IMR-90 (cell line): ENCODE measurements around the gene MADCAM1. TPM values are rescaled to one million over a fixed set of nuclear protein-coding genes. Genes with fewer than 3 reads are reported as not detected.

ENCODE experiments used
- ATAC-seq: fragments of 200-7000 bp; cut with Tn5 transposase; 2 replicates; pipeline ENCODE4 v1.9.1; 2020; ENCODE audit warnings: low read depth, mild to moderate bottlenecking, moderate library complexity
- BruUV-seq: library from RNA; stranded (reverse); fragments of 400-500 nt; replicated peaks from 2 replicates; lab custom pipeline; 2021; lab: Mats Ljungman, UMichigan
- CTCF ChIA-PET: fragments of 300-600 bp; formaldehyde crosslinking; extraction: SDS; loops from one replicate; lab custom pipeline; 2021; ENCODE audit warnings: antibody characterized with exemption; lab: Yijun Ruan, JAX
- POLR2A ChIA-PET: fragments of 300-600 bp; sonication (Branson Sonifier 250); formaldehyde crosslinking; loops from one replicate; lab custom pipeline; 2022; ENCODE audit warnings: antibody characterized with exemption; ENCODE audit not compliant: unreplicated experiment; lab: Charles Lee
- DNase-seq: peaks from one replicate; pipeline ENCODE4 v3.0.0; 2013
- H2AFZ ChIP-seq: replicated peaks from 2 replicates; pipeline ENCODE3; 2013; ENCODE audit warnings: low read length, mild to moderate bottlenecking; ENCODE audit not compliant: poor library complexity
- H2AK5ac ChIP-seq: 2 replicates; pipeline ENCODE4 v1.6.1; 2013; ENCODE audit warnings: low read depth, low read length, inconsistent platforms
- H2AK9ac ChIP-seq: replicated peaks from 2 replicates; pipeline ENCODE3; 2013; ENCODE audit warnings: mild to moderate bottlenecking, low read depth, low read length, moderate library complexity; ENCODE audit not compliant: poor library complexity
- H2BK120ac ChIP-seq: 2 replicates; pipeline ENCODE4 v1.6.1; 2013; ENCODE audit warnings: low read depth, low read length, inconsistent platforms
- H2BK15ac ChIP-seq: 3 replicates; pipeline ENCODE4 v1.6.1; 2013; ENCODE audit warnings: low read depth, low read length, inconsistent platforms
- H2BK20ac ChIP-seq: 2 replicates; pipeline ENCODE4 v1.6.1; 2013; ENCODE audit warnings: low read depth, mild to moderate bottlenecking, inconsistent platforms, low read length, moderate library complexity
- H2BK5ac ChIP-seq: 2 replicates; pipeline ENCODE4 v1.6.1; 2013; ENCODE audit warnings: mild to moderate bottlenecking, low read depth, low read length, inconsistent platforms; ENCODE audit not compliant: poor library complexity, severe bottlenecking
- H3K14ac ChIP-seq: replicated peaks from 2 replicates; pipeline ENCODE4 v1.6.1; 2013; ENCODE audit warnings: low read depth, low read length, inconsistent platforms
- H3K18ac ChIP-seq: 2 replicates; pipeline ENCODE4 v1.6.1; 2013; ENCODE audit warnings: low read depth, low read length, control low read depth
- H3K23ac ChIP-seq: 2 replicates; pipeline ENCODE4 v1.6.1; 2013; ENCODE audit warnings: low read depth, low read length, inconsistent platforms
- H3K27ac ChIP-seq: 2 replicates; pipeline ENCODE4 v1.5.1; 2013; ENCODE audit warnings: mild to moderate bottlenecking, control low read depth, low read length; ENCODE audit not compliant: insufficient read depth
- H3K27me3 ChIP-seq: 2 replicates; pipeline ENCODE4 v1.6.1; 2013; ENCODE audit warnings: low read length; ENCODE audit not compliant: control insufficient read depth, insufficient read depth
- H3K36me3 ChIP-seq: 2 replicates; pipeline ENCODE4 v1.6.1; 2013; ENCODE audit warnings: low read length, mixed read lengths; ENCODE audit not compliant: control insufficient read depth, insufficient read depth
- H3K4ac ChIP-seq: 2 replicates; pipeline ENCODE4 v1.6.1; 2013; ENCODE audit warnings: low read depth, low read length, inconsistent platforms
- H3K4me1 ChIP-seq: 2 replicates; pipeline ENCODE4 v1.6.1; 2013; ENCODE audit warnings: low read length, mixed read lengths; ENCODE audit not compliant: control insufficient read depth, insufficient read depth
- H3K4me2 ChIP-seq: 2 replicates; pipeline ENCODE4 v1.6.1; 2013; ENCODE audit warnings: low read depth, mild to moderate bottlenecking, control low read depth, low read length, moderate library complexity
- H3K4me3 ChIP-seq: 2 replicates; pipeline ENCODE4 v1.5.1; 2013; ENCODE audit warnings: low read depth, mild to moderate bottlenecking, control low read depth, low read length, moderate library complexity; ENCODE audit not compliant: insufficient read depth
- H3K56ac ChIP-seq: 2 replicates; pipeline ENCODE4 v1.6.1; 2013; ENCODE audit warnings: low read length, inconsistent platforms; ENCODE audit not compliant: insufficient read depth; ENCODE audit errors: extremely low read depth
- H3K79me1 ChIP-seq, 2 experiments: 2 replicates each; pipeline ENCODE4 v1.6.1; 2013; ENCODE audit warnings: low read length in 2 of 2, inconsistent platforms in 1 of 2, low read depth in 1 of 2
- H3K9ac ChIP-seq: 2 replicates; pipeline ENCODE4 v1.6.1; 2013; ENCODE audit warnings: low read depth, low read length, control low read depth
- H3K9me1 ChIP-seq: 2 replicates; pipeline ENCODE4 v1.6.1; 2013; ENCODE audit warnings: low read length, inconsistent platforms; ENCODE audit not compliant: insufficient read depth
- H3K9me3 ChIP-seq: 2 replicates; pipeline ENCODE4 v1.6.1; 2013; ENCODE audit warnings: low read length; ENCODE audit not compliant: control insufficient read depth, insufficient read depth
- H4K20me1 ChIP-seq: 2 replicates; pipeline ENCODE4 v1.6.1; 2013; ENCODE audit warnings: low read length, inconsistent platforms; ENCODE audit not compliant: insufficient read depth
- H4K5ac ChIP-seq: 2 replicates; pipeline ENCODE4 v1.6.1; 2013; ENCODE audit warnings: mild to moderate bottlenecking, low read depth, low read length, control low read depth
- H4K8ac ChIP-seq, 2 experiments: 2 replicates each; pipeline ENCODE4 v1.6.1; 2013; ENCODE audit warnings: low read depth in 2 of 2, low read length in 2 of 2, control low read depth in 1 of 2, inconsistent platforms in 1 of 2
- H4K91ac ChIP-seq: 2 replicates; pipeline ENCODE4 v1.6.1; 2013; ENCODE audit warnings: low read depth, low read length, inconsistent platforms; ENCODE audit not compliant: insufficient read depth
- CHD1 ChIP-seq: IDR thresholded peaks from 2 replicates; pipeline ENCODE4 v1.6.1; 2012; ENCODE audit warnings: low read depth, low read length, improper control_type of control experiment
- MAZ ChIP-seq: IDR thresholded peaks from 2 replicates; pipeline ENCODE4 v1.6.1; 2012; ENCODE audit warnings: low read depth, mild to moderate bottlenecking, low read length, improper control_type of control experiment, moderate library complexity, borderline replicate concordance
- MXI1 ChIP-seq: IDR thresholded peaks from 2 replicates; pipeline ENCODE4 v1.6.1; 2012; ENCODE audit warnings: low read depth, mild to moderate bottlenecking, low read length, moderate library complexity, borderline replicate concordance
- NFE2L2 ChIP-seq: fragments of 150-350 bp; IDR thresholded peaks from 2 replicates; pipeline ENCODE4 v1.6.1; 2016; ENCODE audit warnings: low read depth, mild to moderate bottlenecking, low read length
- SMC3 ChIP-seq: fragments of 150-350 bp; IDR thresholded peaks from 2 replicates; pipeline ENCODE4 v1.6.1; 2016; ENCODE audit warnings: low read depth, mild to moderate bottlenecking, antibody characterized with exemption, low read length, moderate library complexity
- WGBS, 2 experiments: methylation state at CpG; one replicate each; pipeline versions ENCODE4 v1.1.5 to v1.1.7; 2013; ENCODE audit warnings: missing lambda C conversion rate in 2 of 2; ENCODE audit not compliant: insufficient read length in 1 of 2; ENCODE audit errors: extremely low coverage in 2 of 2; 5-methylcytosine and 5-hydroxymethylcytosine counted together
- dilution Hi-C: fragments of 300-500 bp; cut with HindIII; formaldehyde crosslinking; loops from one replicate; pipeline ENCODE4 v1.14.3; 2018; ENCODE audit warnings: low sequenced_read_pairs; ENCODE audit not compliant: unreplicated experiment
- in situ Hi-C: fragments of 300-500 bp; cut with MboI; formaldehyde crosslinking; loops from 3 replicates; pipeline ENCODE4 v1.14.3; 2019; ENCODE audit warnings: low sequenced_read_pairs, inconsistent platforms, mixed read lengths
- intact Hi-C: fragments of 100-400 bp; cut with micrococcal nuclease; formaldehyde crosslinking; loops from 2 replicates; pipeline ENCODE4 v1.10.0; 2022
- polyA plus RNA-seq, 3 experiments: library from polyadenylated mRNA; depleted of rRNA; stranded (reverse); fragments of >200 nt; gene quantifications; 2 replicates each; pipeline ENCODE4 v1.2.3, GENCODE V29; 2012; ENCODE audit warnings: low replicate concordance in 1 of 3
- total RNA-seq: library from RNA; depleted of rRNA; stranded (reverse); fragments of >200 nt; gene quantifications from 2 replicates; pipeline ENCODE4 v1.2.3, GENCODE V29; 2012
- TF ChIP-seq, protein P1 (sequence below): conservative IDR thresholded peaks from 2 replicates; pipeline ENCODE4 v1.5.1; 2012; ENCODE audit warnings: mild to moderate bottlenecking, low read depth, low read length, improper control_type of control experiment
- TF ChIP-seq, protein P2 (sequence below): fragments of 150-350 bp; IDR thresholded peaks from 2 replicates; pipeline ENCODE4 v1.6.1; 2017; ENCODE audit warnings: mild to moderate bottlenecking, antibody characterized with exemption, low read length, low read depth
- TF ChIP-seq, protein P3 (sequence below): fragments of 150-350 bp; IDR thresholded peaks from 2 replicates; pipeline ENCODE4 v1.6.1; 2016; ENCODE audit warnings: low read depth, mild to moderate bottlenecking, low read length, moderate library complexity, borderline replicate concordance

MADCAM1 gene
- total and polyA plus RNA-seq, 2 of the 4 experiments (the other 2 are of a cell fraction): 0.24 TPM; not detected in 1

DNA sequence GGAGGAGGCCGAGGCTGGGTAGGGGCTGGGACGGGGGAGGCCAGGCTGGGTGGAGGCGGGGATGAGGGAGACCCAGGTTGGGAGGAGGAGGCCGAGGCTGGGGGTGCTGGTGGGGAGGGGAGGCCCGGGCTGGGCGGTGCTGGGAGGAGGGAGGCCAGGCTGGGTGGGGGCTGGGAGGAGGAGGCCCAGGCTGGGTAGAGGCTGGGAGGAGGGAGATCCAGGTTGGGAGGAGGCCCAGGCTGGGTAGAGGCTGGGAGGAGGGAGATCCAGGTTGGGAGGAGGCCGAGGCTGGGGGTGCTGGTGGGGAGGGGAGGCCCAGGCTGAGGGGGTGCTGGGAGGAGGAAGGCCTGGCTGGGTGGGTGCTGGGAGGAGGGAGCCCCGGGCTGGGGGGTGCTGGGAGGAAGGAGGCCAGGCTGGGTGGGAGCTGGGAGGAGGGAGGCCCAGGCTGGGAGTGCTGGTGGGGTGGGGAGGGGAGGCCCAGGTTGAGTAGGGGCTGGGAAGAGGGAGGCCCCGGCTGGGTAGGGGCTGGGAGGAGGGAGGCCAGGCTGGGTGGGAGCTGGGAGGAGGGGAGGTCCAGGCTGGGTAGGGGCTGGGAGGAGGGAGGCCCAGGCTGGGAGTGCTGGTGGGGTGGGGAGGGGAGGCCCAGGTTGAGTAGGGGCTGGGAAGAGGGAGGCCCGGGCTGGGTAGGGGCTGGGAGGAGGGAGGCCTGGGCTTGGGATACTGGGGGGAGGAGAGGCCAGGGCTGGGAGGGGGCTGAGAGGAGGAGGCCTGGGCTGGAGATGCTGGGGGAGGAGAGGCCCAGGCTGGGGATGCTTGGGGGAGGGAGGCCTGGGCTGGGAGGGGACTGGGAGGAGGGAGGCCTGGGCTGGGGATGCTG lies 21.7 kb downstream of the MADCAM1 start:
- no peak overlapping the region for H3K23ac ChIP-seq
- peaks cover 20% of the 10 kb centered on the region for H3K36me3 ChIP-seq
- intact Hi-C loops: no loop called here
- no TSS peak for BruUV-seq
- H3K56ac ChIP-seq: no peak overlapping the region
- H2BK20ac ChIP-seq: no peak overlapping the region
- H4K20me1 ChIP-seq: peaks cover 10% of the 10 kb centered on the region
- ChIA-PET CTCF (no interaction called here), POLR2A (no interaction called here)
- no peak for TF ChIP-seq CHD1
- TF ChIP-seq, protein P1, sequence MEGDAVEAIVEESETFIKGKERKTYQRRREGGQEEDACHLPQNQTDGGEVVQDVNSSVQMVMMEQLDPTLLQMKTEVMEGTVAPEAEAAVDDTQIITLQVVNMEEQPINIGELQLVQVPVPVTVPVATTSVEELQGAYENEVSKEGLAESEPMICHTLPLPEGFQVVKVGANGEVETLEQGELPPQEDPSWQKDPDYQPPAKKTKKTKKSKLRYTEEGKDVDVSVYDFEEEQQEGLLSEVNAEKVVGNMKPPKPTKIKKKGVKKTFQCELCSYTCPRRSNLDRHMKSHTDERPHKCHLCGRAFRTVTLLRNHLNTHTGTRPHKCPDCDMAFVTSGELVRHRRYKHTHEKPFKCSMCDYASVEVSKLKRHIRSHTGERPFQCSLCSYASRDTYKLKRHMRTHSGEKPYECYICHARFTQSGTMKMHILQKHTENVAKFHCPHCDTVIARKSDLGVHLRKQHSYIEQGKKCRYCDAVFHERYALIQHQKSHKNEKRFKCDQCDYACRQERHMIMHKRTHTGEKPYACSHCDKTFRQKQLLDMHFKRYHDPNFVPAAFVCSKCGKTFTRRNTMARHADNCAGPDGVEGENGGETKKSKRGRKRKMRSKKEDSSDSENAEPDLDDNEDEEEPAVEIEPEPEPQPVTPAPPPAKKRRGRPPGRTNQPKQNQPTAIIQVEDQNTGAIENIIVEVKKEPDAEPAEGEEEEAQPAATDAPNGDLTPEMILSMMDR: no peak
- TF ChIP-seq MXI1: no peak
- no peak for TF ChIP-seq SMC3
- TF ChIP-seq, protein P2, sequence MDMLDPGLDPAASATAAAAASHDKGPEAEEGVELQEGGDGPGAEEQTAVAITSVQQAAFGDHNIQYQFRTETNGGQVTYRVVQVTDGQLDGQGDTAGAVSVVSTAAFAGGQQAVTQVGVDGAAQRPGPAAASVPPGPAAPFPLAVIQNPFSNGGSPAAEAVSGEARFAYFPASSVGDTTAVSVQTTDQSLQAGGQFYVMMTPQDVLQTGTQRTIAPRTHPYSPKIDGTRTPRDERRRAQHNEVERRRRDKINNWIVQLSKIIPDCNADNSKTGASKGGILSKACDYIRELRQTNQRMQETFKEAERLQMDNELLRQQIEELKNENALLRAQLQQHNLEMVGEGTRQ: no peak
- peak; percentile 88; the same call in 1 of the 2 replicates for TF ChIP-seq MAZ
- TF ChIP-seq NFE2L2: no peak
- TF ChIP-seq, protein P3, sequence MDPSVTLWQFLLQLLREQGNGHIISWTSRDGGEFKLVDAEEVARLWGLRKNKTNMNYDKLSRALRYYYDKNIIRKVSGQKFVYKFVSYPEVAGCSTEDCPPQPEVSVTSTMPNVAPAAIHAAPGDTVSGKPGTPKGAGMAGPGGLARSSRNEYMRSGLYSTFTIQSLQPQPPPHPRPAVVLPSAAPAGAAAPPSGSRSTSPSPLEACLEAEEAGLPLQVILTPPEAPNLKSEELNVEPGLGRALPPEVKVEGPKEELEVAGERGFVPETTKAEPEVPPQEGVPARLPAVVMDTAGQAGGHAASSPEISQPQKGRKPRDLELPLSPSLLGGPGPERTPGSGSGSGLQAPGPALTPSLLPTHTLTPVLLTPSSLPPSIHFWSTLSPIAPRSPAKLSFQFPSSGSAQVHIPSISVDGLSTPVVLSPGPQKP: no peak
- no peak overlapping the region for H3K4ac ChIP-seq
- H2BK120ac ChIP-seq: no peak overlapping the region
- no peak overlapping the region for H3K4me3 ChIP-seq
- no peak overlapping the region for H2AK9ac ChIP-seq
- no peak overlapping the region; a peak in 1 of 4 replicates for H4K8ac ChIP-seq
- no peak overlapping the region for H2AK5ac ChIP-seq
- H2BK15ac ChIP-seq: no peak overlapping the region
- H3K18ac ChIP-seq: peak overlapping the region; percentile 11; the same call in 1 of the 2 replicates
- no peak overlapping the region for H3K9ac ChIP-seq
- no peaks in the 10 kb centered on the region for H3K27me3 ChIP-seq
- in situ Hi-C loops: no loop called here
- no peak overlapping the region for H2AFZ ChIP-seq
- DNase-seq (peak; percentile 63), ATAC-seq (peak; percentile 91)
- H3K4me2 ChIP-seq: no peak overlapping the region
- no peak overlapping the region for H3K14ac ChIP-seq
- 53% methylated on average over 9 of the region's 10 CpGs; no CpG with 5 or more reads in 1 of the 2 experiments for WGBS, 2 experiments
- H2BK5ac ChIP-seq: no peak overlapping the region
- H3K79me1 ChIP-seq: peaks cover 4 to 19% of the 10 kb centered on the region in 2 experiments; a peak in 3 of 4 replicates
- H3K4me1 ChIP-seq: peaks cover 8% of the 10 kb centered on the region; the same call in 1 of the 2 replicates
- H3K27ac ChIP-seq: no peak overlapping the region; the same call in 1 of the 2 replicates
- H4K5ac ChIP-seq: no peak overlapping the region; the same call in 1 of the 2 replicates
- no peak overlapping the region for H4K91ac ChIP-seq
- peaks cover 4% of the 10 kb centered on the region for H3K9me3 ChIP-seq
- dilution Hi-C loops: no loop called here
- H3K9me1 ChIP-seq: peaks cover 6% of the 10 kb centered on the region; the same call in 1 of the 2 replicates
